Gastroesophageal sphincter (tissue), 3 donors: ENCODE results near the gene TUBA1A.

Experiments
- EP300 ChIP-seq: sonication (generic); formaldehyde crosslinking; IDR thresholded peaks from one replicate; pipeline ENCODE4 v1.6.1; 2017; ENCODE audit warnings: antibody characterized with exemption, mild to moderate bottlenecking
- POLR2A ChIP-seq, 2 donors: fragments of 450-650 bp; IDR thresholded peaks; one replicate each; pipeline ENCODE4 v1.6.1; 2017; ENCODE audit warnings: antibody characterized with exemption in 2 of 2, mild to moderate bottlenecking in 2 of 2, moderate library complexity in 1 of 2
- POLR2AphosphoS5 ChIP-seq: sonication (generic); formaldehyde crosslinking; IDR thresholded peaks from one replicate; pipeline ENCODE4 v1.6.1; 2017; ENCODE audit warnings: antibody characterized with exemption
- TF ChIP-seq, protein P1 (sequence below), 4 experiments: fragments of 200-600 bp in 2 of 4; fragments of 450-650 bp in 2 of 4; sonication (generic) in 1 of 4; IDR thresholded peaks; one replicate each; pipeline ENCODE4 v1.5.1; 2017 to 2019; ENCODE audit warnings: antibody characterized with exemption in 4 of 4, mild to moderate bottlenecking in 2 of 4, moderate library complexity in 2 of 4

DNA sequence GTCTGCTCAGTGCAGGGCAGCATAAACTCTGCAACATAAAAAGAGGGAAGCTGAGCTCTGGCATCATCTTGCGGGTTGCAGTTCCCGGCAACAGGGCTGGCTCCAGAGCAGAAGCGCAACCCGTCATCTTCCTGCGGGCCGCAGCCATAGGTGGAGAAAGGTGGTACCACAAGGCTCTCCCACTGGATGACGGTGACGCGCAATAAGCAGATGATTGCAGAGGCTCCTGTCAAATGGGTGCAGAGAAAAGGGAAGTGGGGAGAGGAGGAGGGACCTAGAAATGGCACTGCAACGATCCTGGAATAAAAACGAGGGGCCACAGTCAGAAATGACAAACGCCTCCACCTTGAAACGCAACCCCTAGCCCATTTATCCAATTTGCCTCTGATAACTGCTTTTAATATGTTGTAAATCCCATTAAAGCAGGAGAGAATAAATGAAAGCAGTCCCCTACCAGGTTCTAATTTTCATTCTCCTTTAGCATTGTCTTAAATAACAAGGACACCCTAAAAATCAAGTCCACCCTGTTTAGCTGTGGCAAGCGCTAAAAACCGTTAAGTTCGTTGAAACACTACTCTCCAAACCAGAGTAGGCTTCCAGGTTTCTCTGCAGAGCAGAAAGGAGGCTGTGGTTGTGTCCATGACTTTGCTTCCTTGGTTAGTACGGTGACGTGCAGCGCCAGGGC lies 45.1 kb upstream of the TUBA1A start:
- TF ChIP-seq, protein P1, sequence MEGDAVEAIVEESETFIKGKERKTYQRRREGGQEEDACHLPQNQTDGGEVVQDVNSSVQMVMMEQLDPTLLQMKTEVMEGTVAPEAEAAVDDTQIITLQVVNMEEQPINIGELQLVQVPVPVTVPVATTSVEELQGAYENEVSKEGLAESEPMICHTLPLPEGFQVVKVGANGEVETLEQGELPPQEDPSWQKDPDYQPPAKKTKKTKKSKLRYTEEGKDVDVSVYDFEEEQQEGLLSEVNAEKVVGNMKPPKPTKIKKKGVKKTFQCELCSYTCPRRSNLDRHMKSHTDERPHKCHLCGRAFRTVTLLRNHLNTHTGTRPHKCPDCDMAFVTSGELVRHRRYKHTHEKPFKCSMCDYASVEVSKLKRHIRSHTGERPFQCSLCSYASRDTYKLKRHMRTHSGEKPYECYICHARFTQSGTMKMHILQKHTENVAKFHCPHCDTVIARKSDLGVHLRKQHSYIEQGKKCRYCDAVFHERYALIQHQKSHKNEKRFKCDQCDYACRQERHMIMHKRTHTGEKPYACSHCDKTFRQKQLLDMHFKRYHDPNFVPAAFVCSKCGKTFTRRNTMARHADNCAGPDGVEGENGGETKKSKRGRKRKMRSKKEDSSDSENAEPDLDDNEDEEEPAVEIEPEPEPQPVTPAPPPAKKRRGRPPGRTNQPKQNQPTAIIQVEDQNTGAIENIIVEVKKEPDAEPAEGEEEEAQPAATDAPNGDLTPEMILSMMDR (IDR thresholded peaks at IDR 0.05) = no peak
- no peak for TF ChIP-seq EP300
- TF ChIP-seq POLR2A (IDR thresholded peaks at IDR 0.05) = no peak
- no peak for TF ChIP-seq POLR2AphosphoS5
